Iris pigment epithelial cell (primary cell): ENCODE results near the gene UGDH.

Experiments
- DNase-seq: peaks from one replicate; pipeline ENCODE4 v3.0.0-alpha.2; 2011; ENCODE audit warnings: low read depth

Gene UGDH

DNA sequence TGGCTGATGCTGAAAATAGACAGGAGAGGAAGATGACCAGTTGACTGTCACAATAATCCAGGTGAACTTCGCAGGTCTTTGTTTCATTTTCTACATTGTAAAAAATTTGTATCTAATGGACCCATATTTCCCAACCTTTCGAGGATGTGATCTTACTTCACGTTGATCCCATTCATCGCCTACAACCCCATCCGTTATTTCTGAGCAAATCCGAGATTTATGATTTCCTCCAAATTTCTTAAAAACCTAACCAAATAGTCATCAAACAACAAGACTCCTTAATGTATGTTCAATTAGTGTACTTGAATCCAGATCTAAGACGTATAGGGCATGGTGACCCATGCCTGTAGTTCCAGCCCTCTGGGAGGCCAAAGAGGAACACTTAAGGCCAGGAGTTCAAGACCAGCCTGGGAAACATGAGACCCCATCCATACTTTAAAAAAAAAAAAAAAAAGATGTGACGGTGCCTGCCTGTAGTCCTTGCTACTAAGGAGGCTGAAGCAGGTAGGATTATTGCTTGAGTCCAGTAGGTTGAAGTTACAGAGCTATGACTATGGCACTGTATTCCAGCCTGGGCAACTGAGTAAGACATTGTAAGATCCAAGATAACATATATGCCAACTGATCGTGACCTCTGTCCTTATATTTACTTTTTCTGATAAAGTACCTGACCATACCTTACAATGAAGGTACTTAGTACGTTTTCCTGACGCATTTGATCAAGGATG, 74.2 kb downstream of the UGDH start:
- no peak for DNase-seq

DNA sequence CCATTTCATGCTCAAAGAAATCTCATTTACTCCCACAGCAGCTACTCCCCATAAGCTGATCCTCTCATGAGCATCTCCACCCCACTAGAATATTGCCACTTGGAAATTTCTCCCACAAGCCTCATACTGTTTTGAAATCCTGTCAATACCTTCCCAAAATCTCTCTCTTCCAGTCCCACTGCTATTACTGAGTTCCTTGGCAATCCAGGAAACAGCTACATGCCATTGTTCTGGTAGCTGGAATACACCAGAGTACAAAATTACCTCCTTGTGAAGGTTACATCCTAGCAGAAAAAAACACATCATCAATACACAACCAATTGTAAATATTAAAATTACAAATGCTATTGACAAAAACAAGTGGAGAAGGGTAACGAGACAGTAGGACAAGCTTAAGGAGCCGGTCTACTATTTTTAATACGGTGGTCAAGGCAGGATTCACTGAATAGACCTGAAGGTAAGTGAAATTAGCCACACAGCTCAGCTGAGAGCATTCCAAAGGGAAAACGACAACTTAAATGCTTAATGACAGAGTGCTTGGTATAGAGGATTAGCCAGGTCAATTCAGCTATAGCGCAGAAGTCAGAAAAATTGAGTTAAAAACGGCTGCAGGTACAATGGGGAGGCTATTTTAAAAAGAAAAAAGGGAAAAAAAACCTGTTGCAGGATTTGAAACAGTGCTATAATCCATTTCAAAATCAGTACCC, 74.9 kb downstream of the UGDH start:
- DNase-seq: no peak

DNA sequence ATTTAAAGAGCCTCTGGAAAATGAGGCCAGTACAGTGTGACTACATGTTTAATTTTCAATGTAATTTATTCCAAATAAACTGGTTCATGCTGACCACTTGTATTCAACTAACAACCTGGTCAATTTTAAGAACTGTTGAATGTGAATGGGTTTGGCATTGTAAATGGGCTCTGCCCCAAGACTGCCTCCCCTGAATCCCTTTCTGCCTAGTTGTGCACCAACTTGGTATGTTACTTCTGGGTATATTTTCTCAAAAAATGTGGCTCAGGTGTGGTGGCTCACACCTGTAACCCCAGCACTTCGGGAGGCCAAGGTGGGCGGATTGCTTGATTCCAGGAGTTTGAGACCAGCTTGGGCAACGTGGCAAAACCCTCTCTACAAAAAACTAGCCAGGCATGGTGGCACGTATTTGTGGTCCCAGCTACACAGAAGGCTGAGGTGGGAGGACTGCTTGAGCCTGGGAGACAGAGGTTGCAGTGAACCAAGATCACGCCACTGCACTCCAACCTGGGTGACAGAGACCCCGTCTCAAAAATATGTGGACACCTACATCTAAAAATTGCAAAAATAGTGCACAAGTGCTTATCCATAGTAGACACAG, 75.7 kb downstream of the UGDH start:
- DNase-seq: no peak

DNA sequence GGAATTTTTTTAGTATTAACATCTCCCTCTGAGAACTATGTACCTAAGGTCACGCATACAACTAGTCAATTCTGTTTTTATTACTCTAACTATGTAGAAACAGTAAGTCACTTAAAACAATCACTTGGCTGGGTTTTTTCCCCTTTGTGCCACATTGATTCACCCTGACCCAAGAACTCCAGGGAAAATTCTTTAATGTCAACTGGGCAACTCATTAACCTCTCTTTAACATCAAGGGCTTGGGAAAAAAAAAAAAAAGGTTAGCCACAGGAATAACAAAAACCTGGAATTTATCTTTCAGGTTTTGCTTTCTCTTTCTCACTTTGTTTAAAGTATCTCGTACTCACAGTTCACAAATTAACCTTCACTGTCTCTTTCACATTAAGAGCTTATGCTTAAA, 76.6 kb downstream of the UGDH start:
- DNase-seq: no peak
